Ovary (tissue), 1 donor: ENCODE data around the gene ZSWIM7.

ENCODE experiments used
- EP300 ChIP-seq: sonication (generic); formaldehyde crosslinking; IDR thresholded peaks from one replicate; pipeline ENCODE4 v1.6.1; 2017; ENCODE audit warnings: antibody characterized with exemption
- POLR2A ChIP-seq: fragments of 450-650 bp; IDR thresholded peaks from one replicate; pipeline ENCODE4 v1.6.1; 2017; ENCODE audit warnings: antibody characterized with exemption, mild to moderate bottlenecking, moderate library complexity

GRCh38 chr17:15966183-15966878, 33.2 kb downstream of the ZSWIM7 start:
- TF ChIP-seq EP300 (no peak), POLR2A (no peak)
